ENCODE data around the gene ASCL1. TPM values are rescaled to one million over a fixed set of nuclear protein-coding genes. Genes with fewer than 3 reads are reported as not detected.

Gene ASCL1
- total RNA-seq, 1 experiment from 2014 or later = 0.07 TPM

DNA sequence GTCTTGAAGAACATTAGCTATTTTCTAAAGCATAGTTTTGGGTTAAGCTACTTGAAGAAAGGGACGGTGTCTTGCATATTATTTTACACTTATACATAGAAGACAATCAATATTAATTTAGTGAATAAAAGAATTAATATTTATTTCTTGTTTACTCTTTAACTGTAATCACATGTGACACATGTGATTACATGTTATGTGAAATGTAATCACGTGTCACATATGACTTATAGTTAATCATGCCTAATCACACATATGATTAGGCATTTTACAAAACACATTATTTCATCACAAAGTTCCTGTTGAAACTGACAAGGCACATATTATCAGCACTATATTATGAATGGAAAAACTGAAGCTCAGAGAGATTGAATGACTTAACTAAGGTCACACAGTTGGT, 45.2 kb upstream of the ASCL1 start:
- H3K27ac Mint-ChIP-seq = no peak overlapping the region
- TF ChIP-seq, protein P1, sequence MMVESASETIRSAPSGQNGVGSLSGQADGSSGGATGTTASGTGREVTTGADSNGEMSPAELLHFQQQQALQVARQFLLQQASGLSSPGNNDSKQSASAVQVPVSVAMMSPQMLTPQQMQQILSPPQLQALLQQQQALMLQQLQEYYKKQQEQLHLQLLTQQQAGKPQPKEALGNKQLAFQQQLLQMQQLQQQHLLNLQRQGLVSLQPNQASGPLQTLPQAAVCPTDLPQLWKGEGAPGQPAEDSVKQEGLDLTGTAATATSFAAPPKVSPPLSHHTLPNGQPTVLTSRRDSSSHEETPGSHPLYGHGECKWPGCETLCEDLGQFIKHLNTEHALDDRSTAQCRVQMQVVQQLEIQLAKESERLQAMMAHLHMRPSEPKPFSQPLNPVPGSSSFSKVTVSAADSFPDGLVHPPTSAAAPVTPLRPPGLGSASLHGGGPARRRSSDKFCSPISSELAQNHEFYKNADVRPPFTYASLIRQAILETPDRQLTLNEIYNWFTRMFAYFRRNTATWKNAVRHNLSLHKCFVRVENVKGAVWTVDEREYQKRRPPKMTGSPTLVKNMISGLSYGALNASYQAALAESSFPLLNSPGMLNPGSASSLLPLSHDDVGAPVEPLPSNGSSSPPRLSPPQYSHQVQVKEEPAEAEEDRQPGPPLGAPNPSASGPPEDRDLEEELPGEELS (CRISPR knock-in tag; IDR thresholded peaks at IDR 0.05) = no peak
- TF ChIP-seq, protein P2, sequence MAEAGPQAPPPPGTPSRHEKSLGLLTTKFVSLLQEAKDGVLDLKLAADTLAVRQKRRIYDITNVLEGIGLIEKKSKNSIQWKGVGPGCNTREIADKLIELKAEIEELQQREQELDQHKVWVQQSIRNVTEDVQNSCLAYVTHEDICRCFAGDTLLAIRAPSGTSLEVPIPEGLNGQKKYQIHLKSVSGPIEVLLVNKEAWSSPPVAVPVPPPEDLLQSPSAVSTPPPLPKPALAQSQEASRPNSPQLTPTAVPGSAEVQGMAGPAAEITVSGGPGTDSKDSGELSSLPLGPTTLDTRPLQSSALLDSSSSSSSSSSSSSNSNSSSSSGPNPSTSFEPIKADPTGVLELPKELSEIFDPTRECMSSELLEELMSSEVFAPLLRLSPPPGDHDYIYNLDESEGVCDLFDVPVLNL (CRISPR knock-in tag; IDR thresholded peaks at IDR 0.05; ENCODE audit: borderline replicate concordance, low read depth) = no peak
- TF ChIP-seq TP53 (CRISPR knock-in tag; IDR thresholded peaks at IDR 0.05) (no peak), IRF2 (CRISPR knock-in tag; IDR thresholded peaks at IDR 0.05; ENCODE audit: borderline replicate concordance, low read depth) (no peak), FOXK1 (CRISPR knock-in tag; IDR thresholded peaks at IDR 0.05) (no peak), ETV6 (CRISPR knock-in tag; IDR thresholded peaks at IDR 0.05) (no peak), KAT7 (CRISPR knock-in tag; IDR thresholded peaks at IDR 0.05; ENCODE audit: borderline replicate concordance) (no peak), NFYB (CRISPR knock-in tag; conservative IDR thresholded peaks at IDR 0.05; ENCODE audit: low read depth) (no peak), ZBTB21 (CRISPR knock-in tag; IDR thresholded peaks at IDR 0.05; ENCODE audit: borderline replicate concordance) (no peak), TEAD4 (CRISPR knock-in tag; IDR thresholded peaks at IDR 0.05) (no peak), ZNF317 (CRISPR knock-in tag; IDR thresholded peaks at IDR 0.05; ENCODE audit: borderline replicate concordance, low read depth) (no peak)
- TF ChIP-seq, protein P3, sequence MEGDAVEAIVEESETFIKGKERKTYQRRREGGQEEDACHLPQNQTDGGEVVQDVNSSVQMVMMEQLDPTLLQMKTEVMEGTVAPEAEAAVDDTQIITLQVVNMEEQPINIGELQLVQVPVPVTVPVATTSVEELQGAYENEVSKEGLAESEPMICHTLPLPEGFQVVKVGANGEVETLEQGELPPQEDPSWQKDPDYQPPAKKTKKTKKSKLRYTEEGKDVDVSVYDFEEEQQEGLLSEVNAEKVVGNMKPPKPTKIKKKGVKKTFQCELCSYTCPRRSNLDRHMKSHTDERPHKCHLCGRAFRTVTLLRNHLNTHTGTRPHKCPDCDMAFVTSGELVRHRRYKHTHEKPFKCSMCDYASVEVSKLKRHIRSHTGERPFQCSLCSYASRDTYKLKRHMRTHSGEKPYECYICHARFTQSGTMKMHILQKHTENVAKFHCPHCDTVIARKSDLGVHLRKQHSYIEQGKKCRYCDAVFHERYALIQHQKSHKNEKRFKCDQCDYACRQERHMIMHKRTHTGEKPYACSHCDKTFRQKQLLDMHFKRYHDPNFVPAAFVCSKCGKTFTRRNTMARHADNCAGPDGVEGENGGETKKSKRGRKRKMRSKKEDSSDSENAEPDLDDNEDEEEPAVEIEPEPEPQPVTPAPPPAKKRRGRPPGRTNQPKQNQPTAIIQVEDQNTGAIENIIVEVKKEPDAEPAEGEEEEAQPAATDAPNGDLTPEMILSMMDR (IDR thresholded peaks at IDR 0.05) = no peak
- TF ChIP-seq, protein P4, sequence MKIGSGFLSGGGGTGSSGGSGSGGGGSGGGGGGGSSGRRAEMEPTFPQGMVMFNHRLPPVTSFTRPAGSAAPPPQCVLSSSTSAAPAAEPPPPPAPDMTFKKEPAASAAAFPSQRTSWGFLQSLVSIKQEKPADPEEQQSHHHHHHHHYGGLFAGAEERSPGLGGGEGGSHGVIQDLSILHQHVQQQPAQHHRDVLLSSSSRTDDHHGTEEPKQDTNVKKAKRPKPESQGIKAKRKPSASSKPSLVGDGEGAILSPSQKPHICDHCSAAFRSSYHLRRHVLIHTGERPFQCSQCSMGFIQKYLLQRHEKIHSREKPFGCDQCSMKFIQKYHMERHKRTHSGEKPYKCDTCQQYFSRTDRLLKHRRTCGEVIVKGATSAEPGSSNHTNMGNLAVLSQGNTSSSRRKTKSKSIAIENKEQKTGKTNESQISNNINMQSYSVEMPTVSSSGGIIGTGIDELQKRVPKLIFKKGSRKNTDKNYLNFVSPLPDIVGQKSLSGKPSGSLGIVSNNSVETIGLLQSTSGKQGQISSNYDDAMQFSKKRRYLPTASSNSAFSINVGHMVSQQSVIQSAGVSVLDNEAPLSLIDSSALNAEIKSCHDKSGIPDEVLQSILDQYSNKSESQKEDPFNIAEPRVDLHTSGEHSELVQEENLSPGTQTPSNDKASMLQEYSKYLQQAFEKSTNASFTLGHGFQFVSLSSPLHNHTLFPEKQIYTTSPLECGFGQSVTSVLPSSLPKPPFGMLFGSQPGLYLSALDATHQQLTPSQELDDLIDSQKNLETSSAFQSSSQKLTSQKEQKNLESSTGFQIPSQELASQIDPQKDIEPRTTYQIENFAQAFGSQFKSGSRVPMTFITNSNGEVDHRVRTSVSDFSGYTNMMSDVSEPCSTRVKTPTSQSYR (CRISPR knock-in tag; IDR thresholded peaks at IDR 0.05) = no peak
- TF ChIP-seq, protein P5, sequence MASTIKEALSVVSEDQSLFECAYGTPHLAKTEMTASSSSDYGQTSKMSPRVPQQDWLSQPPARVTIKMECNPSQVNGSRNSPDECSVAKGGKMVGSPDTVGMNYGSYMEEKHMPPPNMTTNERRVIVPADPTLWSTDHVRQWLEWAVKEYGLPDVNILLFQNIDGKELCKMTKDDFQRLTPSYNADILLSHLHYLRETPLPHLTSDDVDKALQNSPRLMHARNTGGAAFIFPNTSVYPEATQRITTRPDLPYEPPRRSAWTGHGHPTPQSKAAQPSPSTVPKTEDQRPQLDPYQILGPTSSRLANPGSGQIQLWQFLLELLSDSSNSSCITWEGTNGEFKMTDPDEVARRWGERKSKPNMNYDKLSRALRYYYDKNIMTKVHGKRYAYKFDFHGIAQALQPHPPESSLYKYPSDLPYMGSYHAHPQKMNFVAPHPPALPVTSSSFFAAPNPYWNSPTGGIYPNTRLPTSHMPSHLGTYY (CRISPR knock-in tag; IDR thresholded peaks at IDR 0.05) = no peak
- peaks cover 11% of the 10 kb centered on the region for H3K4me1 Mint-ChIP-seq
- CTCF ChIA-PET = no interaction called here
- H3K9me3 Mint-ChIP-seq = no peaks in the 10 kb centered on the region
- DNase-seq (ENCODE audit: low spot score) = no peak
- H3K4me3 Mint-ChIP-seq = no peak overlapping the region
- POLR2A ChIA-PET = no interaction called here
- no peaks in the 10 kb centered on the region for H3K36me3 Mint-ChIP-seq
- no peak for ATAC-seq
- no peaks in the 10 kb centered on the region for H3K27me3 Mint-ChIP-seq (ENCODE audit: low read depth)

DNA sequence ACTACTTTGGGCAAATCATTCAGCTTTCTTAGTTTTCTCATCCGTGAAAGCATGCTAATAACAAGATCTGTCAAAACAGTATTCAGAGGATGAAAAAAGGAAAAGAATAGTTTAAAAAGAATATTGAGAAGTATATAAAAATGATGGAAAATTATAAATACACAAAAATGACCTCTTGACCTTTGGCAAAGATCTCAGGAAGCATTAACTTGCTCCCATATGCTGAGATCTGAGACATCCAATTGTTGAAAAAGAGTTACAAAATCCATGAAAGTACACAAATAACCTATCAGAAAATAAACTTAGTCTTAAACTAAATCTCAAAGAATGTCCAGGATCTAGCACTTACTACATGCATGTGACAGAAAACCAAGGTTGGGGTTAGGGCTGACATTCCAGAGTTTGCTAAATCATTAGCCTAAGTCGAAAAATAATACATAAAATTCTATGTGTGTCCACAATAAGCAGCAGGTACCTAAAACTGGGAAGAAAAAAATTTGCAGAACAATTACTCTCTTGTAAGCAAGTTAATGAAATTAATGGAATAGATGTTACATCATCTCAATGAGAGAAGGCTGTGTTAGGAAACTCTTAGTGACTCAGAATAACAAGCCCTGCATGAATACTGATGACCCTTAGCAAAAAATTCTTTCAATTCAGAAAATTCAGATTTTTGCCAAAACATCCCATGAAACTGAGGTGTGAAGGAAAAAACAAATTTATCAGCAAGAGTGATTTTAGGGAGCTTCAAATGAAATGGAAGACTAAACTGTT, 43.8 kb upstream of the ASCL1 start:
- no peak for DNase-seq (ENCODE audit: low spot score)
- CTCF ChIA-PET = no interaction called here
- TF ChIP-seq ZNF219 (CRISPR knock-in tag; IDR thresholded peaks at IDR 0.05; ENCODE audit: borderline replicate concordance) (no peak), ZNF416 (CRISPR knock-in tag; IDR thresholded peaks at IDR 0.05) (no peak), NR2C2 (CRISPR knock-in tag; IDR thresholded peaks at IDR 0.05) (no peak), GTF2I (CRISPR knock-in tag; conservative IDR thresholded peaks at IDR 0.05) (no peak)
- TF ChIP-seq, protein P6, sequence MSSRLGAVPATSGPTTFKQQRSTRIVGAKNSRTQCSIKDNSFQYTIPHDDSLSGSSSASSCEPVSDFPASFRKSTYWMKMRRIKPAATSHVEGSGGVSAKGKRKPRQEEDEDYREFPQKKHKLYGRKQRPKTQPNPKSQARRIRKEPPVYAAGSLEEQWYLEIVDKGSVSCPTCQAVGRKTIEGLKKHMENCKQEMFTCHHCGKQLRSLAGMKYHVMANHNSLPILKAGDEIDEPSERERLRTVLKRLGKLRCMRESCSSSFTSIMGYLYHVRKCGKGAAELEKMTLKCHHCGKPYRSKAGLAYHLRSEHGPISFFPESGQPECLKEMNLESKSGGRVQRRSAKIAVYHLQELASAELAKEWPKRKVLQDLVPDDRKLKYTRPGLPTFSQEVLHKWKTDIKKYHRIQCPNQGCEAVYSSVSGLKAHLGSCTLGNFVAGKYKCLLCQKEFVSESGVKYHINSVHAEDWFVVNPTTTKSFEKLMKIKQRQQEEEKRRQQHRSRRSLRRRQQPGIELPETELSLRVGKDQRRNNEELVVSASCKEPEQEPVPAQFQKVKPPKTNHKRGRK (CRISPR knock-in tag; IDR thresholded peaks at IDR 0.05; ENCODE audit: borderline replicate concordance) = no peak
- POLR2A ChIA-PET = no interaction called here
- no peak overlapping the region for H3K27ac Mint-ChIP-seq
- H3K27me3 Mint-ChIP-seq (ENCODE audit: low read depth) = no peaks in the 10 kb centered on the region; the same call in 1 of the 2 replicates
- no peak overlapping the region for H3K4me3 Mint-ChIP-seq
- ATAC-seq = no peak
- peaks cover 21% of the 10 kb centered on the region for H3K4me1 Mint-ChIP-seq
- no peaks in the 10 kb centered on the region for H3K36me3 Mint-ChIP-seq
- H3K9me3 Mint-ChIP-seq = no peaks in the 10 kb centered on the region
